GM23248 (cell line): Measurements from ENCODE around the gene EIPR1. TPM values are rescaled to one million over a fixed set of nuclear protein-coding genes. Genes with fewer than 3 reads are reported as not detected.

Source experiments
- DNase-seq: peaks from one replicate; pipeline ENCODE4 v3.0.0-alpha.2; 2015
- H2AFZ ChIP-seq: fragments of 200-600 bp; sonication (generic); 2 replicates; pipeline ENCODE4 v1.6.1; 2016; ENCODE audit warnings: antibody characterized with exemption
- H3F3A ChIP-seq: fragments of 200-600 bp; sonication (generic); 2 replicates; pipeline ENCODE4 v1.6.1; 2016; ENCODE audit warnings: mild to moderate bottlenecking, antibody characterized with exemption, mixed run types; ENCODE audit not compliant: insufficient read depth
- H3K27ac ChIP-seq: fragments of 200-600 bp; sonication (generic); 2 replicates; pipeline ENCODE4 v1.5.1; 2016; ENCODE audit warnings: mild to moderate bottlenecking
- H3K27me3 ChIP-seq: fragments of 200-600 bp; sonication (generic); replicated peaks from 2 replicates; pipeline ENCODE4 v1.6.1; 2016; ENCODE audit warnings: mild to moderate bottlenecking; ENCODE audit not compliant: insufficient read depth
- H3K36me3 ChIP-seq: fragments of 200-600 bp; sonication (generic); 2 replicates; pipeline ENCODE4 v1.6.1; 2016; ENCODE audit warnings: low read depth, mild to moderate bottlenecking
- H3K4me1 ChIP-seq: fragments of 200-600 bp; sonication (generic); 2 replicates; pipeline ENCODE4 v1.6.1; 2016; ENCODE audit warnings: mild to moderate bottlenecking; ENCODE audit not compliant: insufficient read depth
- H3K4me2 ChIP-seq: fragments of 200-600 bp; sonication (generic); one replicate; pipeline ENCODE4 v1.6.1; 2016; ENCODE audit warnings: mild to moderate bottlenecking; ENCODE audit not compliant: unreplicated experiment
- H3K4me3 ChIP-seq: fragments of 200-600 bp; sonication (generic); 2 replicates; pipeline ENCODE4 v1.5.1; 2016; ENCODE audit warnings: mild to moderate bottlenecking
- H3K79me2 ChIP-seq: fragments of 200-600 bp; sonication (generic); 2 replicates; pipeline ENCODE4 v1.6.1; 2016; ENCODE audit warnings: mild to moderate bottlenecking; ENCODE audit not compliant: insufficient read depth
- H3K9ac ChIP-seq: fragments of 200-600 bp; sonication (generic); 2 replicates; pipeline ENCODE4 v1.6.1; 2016; ENCODE audit warnings: mild to moderate bottlenecking
- H3K9me2 ChIP-seq: fragments of 200-600 bp; sonication (generic); 2 replicates; pipeline ENCODE4 v1.6.1; 2016; ENCODE audit warnings: mixed run types, mild to moderate bottlenecking, moderate library complexity; ENCODE audit not compliant: insufficient read depth
- H3K9me3 ChIP-seq: fragments of 200-600 bp; sonication (generic); one replicate; pipeline ENCODE4 v1.6.1; 2017; ENCODE audit warnings: low read depth
- H4K20me1 ChIP-seq: fragments of 200-600 bp; sonication (generic); 2 replicates; pipeline ENCODE4 v1.6.0; 2016; ENCODE audit not compliant: insufficient read depth
- EZH2 ChIP-seq: fragments of 200-600 bp; sonication (generic); IDR thresholded peaks from 2 replicates; pipeline ENCODE4 v1.6.1; 2018; ENCODE audit warnings: antibody characterized with exemption, mild to moderate bottlenecking; ENCODE audit not compliant: insufficient read depth, poor library complexity, severe bottlenecking
- EZH2phosphoT487 ChIP-seq: fragments of 200-600 bp; sonication (generic); IDR thresholded peaks from 2 replicates; pipeline ENCODE4 v1.6.1; 2018; ENCODE audit warnings: antibody characterized with exemption, moderate library complexity, mild to moderate bottlenecking, low read depth; ENCODE audit not compliant: insufficient read depth
- WGBS, 2 experiments: methylation state at CpG; one replicate each; pipeline ENCODE4 v1.1.6; 2015 to 2017; ENCODE audit warnings: low lambda C conversion rate in 2 of 2, low coverage in 1 of 2; ENCODE audit errors: missing lambda C conversion rate in 2 of 2; 5-methylcytosine and 5-hydroxymethylcytosine counted together
- in situ Hi-C: fragments of 300-500 bp; cut with MboI; formaldehyde crosslinking; loops from 2 replicates; pipeline ENCODE4 v1.15.0; 2020
- polyA plus RNA-seq: library from polyadenylated mRNA; unstranded; fragments of >200 nt; fragmentation: Nextera tagmentation; extraction: Ambion mirVana; gene quantifications from 2 replicates; pipeline ENCODE4 v1.2.1, GENCODE V29; 2016
- total RNA-seq: library from RNA; depleted of rRNA; stranded (reverse); fragments of >200 nt; shearing (Covaris generic); gene quantifications from 2 replicates; pipeline ENCODE4 v1.2.3, GENCODE V29; 2014

The EIPR1 gene
- total and polyA plus RNA-seq, 2 experiments from 2014 or later: 20.2 to 46.5 TPM

GRCh38 chr2:3196716-3197115, 180.9 kb downstream of the EIPR1 start:
- Histone ChIP-seq H3K4me3 (no peak overlapping the region), H3K4me1 (no peaks in the 10 kb centered on the region), H2AFZ (no peak overlapping the region), H4K20me1 (no peaks in the 10 kb centered on the region), H3K79me2 (no peaks in the 10 kb centered on the region), H3K9ac (no peak overlapping the region), H3K36me3 (no peaks in the 10 kb centered on the region), H3K27ac (no peak overlapping the region), H3F3A (no peaks in the 10 kb centered on the region), H3K4me2 (no peak overlapping the region), H3K27me3 (no peaks in the 10 kb centered on the region), H3K9me2 (no peaks in the 10 kb centered on the region), H3K9me3 (no peaks in the 10 kb centered on the region)
- in situ Hi-C loops: no loop called here
- 84 to 88% methylated on average over 15 to 16 of the region's 16 CpGs for WGBS, 2 experiments
- DNase-seq: no peak
- TF ChIP-seq EZH2: no peak
- TF ChIP-seq EZH2phosphoT487: no peak

GRCh38 chr2:3195641-3196476, 181.8 kb downstream of the EIPR1 start:
- Histone ChIP-seq H3K27ac (no peak overlapping the region), H3K4me1 (no peaks in the 10 kb centered on the region)

GRCh38 chr2:3194828-3195227, 182.8 kb downstream of the EIPR1 start:
- H3K4me3 ChIP-seq: no peak overlapping the region
- H3K4me1 ChIP-seq: no peaks in the 10 kb centered on the region
- H2AFZ ChIP-seq: no peak overlapping the region
- TF ChIP-seq EZH2phosphoT487: no peak
- no peak for TF ChIP-seq EZH2
- H3K4me2 ChIP-seq: no peak overlapping the region
- 95 to 97% methylated on average over 11 of the region's 11 CpGs for WGBS, 2 experiments
- DNase-seq: no peak
- in situ Hi-C loops: no loop called here
- H3K9ac ChIP-seq: no peak overlapping the region
- no peaks in the 10 kb centered on the region for H3F3A ChIP-seq
- no peaks in the 10 kb centered on the region for H3K9me2 ChIP-seq
- no peaks in the 10 kb centered on the region for H3K9me3 ChIP-seq
- H3K27ac ChIP-seq: no peak overlapping the region
- H3K27me3 ChIP-seq: no peaks in the 10 kb centered on the region
- no peaks in the 10 kb centered on the region for H3K36me3 ChIP-seq
- H4K20me1 ChIP-seq: no peaks in the 10 kb centered on the region
- no peaks in the 10 kb centered on the region for H3K79me2 ChIP-seq

More at GRCh38 chr2:3195641-3196476, 181.8 kb downstream of the EIPR1 start:
- Histone ChIP-seq H3K27me3 (no peaks in the 10 kb centered on the region), H4K20me1 (no peaks in the 10 kb centered on the region), H3K9me3 (no peaks in the 10 kb centered on the region), H3K36me3 (no peaks in the 10 kb centered on the region), H3K4me2 (no peak overlapping the region), H2AFZ (no peak overlapping the region), H3K4me3 (no peak overlapping the region), H3F3A (no peaks in the 10 kb centered on the region), H3K9me2 (no peaks in the 10 kb centered on the region), H3K9ac (no peak overlapping the region), H3K79me2 (no peaks in the 10 kb centered on the region)
- 86 to 89% methylated on average over 21 of the region's 21 CpGs for WGBS, 2 experiments
- in situ Hi-C loops: no loop called here
- DNase-seq: no peak
- TF ChIP-seq EZH2phosphoT487 (no peak), EZH2 (no peak)

GRCh38 chr2:3193443-3194330, 183.9 kb downstream of the EIPR1 start:
- Histone ChIP-seq H3K27ac (no peak overlapping the region), H3K4me3 (no peak overlapping the region), H3K4me1 (no peaks in the 10 kb centered on the region), H3K27me3 (no peaks in the 10 kb centered on the region), H3K36me3 (no peaks in the 10 kb centered on the region), H3K4me2 (no peak overlapping the region), H3K9me2 (no peaks in the 10 kb centered on the region), H3K9me3 (no peaks in the 10 kb centered on the region), H2AFZ (no peak overlapping the region), H3K9ac (no peak overlapping the region), H4K20me1 (no peaks in the 10 kb centered on the region), H3F3A (no peaks in the 10 kb centered on the region), H3K79me2 (no peaks in the 10 kb centered on the region)
- WGBS, 2 experiments: 78% methylated on average over 20 of the region's 20 CpGs
- in situ Hi-C loops: no loop called here
- DNase-seq: peak; percentile 7
- no peak for TF ChIP-seq EZH2phosphoT487
